Measurements from ENCODE around the gene LRP1. TPM values are rescaled to one million over a fixed set of nuclear protein-coding genes. Genes with fewer than 3 reads are reported as not detected.

Gene LRP1
- total RNA-seq, 1 experiment from 2014 or later, result 58.6 TPM

DNA sequence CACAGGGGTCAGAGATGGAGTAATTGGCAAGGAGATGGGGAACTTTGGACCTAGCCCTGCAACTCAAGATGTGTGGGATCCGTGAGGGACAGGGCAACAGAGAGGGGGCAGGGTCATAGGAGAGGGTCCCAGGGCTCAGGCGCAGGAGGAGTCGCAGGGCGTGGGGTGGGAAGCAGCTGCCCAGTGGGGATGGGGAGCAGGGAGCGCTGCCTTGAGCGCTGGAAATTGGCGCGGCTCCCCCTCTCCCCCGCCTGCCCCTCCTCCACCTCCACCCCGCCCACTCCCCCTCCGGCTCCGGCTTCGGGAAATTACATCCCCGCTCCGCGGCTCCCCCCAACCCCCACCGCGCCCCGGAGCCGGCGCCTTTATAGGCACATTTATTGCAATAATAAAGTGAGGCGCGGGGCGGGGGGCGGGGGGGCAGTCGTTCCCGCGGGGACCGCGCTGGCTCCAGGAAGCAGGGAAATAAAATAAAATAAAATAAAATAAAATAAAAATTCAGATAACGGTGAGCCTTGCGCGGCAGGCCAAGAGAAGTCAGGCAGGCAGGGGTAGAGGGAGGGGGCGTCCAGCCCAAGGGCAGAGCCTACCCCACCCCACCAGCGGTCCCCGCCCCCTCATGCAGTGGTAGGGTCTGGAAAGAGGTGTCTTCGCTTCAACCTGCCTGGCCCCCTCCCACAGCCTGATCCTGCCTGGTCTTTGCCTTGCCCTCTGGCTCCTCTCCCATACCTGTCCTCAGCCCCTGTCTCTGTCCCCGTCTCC lies 91.9 kb downstream of the LRP1 start:
- Histone ChIP-seq H3K9me3 (replicated peaks) (no peaks in the 10 kb centered on the region), H3K36me3 (no peaks in the 10 kb centered on the region), H3K4me3 (no peak overlapping the region), H3K27me3 (peaks cover 16% of the 10 kb centered on the region), H3K27ac (no peak overlapping the region), H3K4me1 (peaks cover 25% of the 10 kb centered on the region)
- DNase-seq, result no peak

DNA sequence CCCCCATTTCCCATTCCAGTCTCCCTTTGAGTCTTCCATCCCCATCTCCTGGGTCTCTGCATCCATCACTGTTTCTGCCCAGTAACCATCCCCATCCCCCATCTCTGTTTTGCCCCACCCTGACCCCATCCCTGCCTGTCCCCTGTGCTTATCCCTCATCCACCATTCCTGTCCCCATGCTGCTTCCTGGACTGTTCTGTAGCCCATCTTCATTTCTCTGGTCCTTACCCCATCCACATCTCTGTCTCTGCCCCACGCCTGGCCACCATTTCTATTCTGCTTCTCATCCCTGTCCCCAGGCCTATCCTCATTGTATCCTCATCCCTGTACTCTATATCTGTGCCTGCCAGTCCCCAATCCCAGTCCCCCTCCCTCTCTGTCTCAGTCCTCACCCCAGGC lies 92.5 kb downstream of the LRP1 start:
- Histone ChIP-seq H3K9me3 (replicated peaks) (no peaks in the 10 kb centered on the region), H3K4me3 (no peak overlapping the region), H3K36me3 (no peaks in the 10 kb centered on the region), H3K27me3 (peaks cover 16% of the 10 kb centered on the region), H3K4me1 (peaks cover 19% of the 10 kb centered on the region), H3K27ac (no peak overlapping the region)
- no peak for DNase-seq

DNA sequence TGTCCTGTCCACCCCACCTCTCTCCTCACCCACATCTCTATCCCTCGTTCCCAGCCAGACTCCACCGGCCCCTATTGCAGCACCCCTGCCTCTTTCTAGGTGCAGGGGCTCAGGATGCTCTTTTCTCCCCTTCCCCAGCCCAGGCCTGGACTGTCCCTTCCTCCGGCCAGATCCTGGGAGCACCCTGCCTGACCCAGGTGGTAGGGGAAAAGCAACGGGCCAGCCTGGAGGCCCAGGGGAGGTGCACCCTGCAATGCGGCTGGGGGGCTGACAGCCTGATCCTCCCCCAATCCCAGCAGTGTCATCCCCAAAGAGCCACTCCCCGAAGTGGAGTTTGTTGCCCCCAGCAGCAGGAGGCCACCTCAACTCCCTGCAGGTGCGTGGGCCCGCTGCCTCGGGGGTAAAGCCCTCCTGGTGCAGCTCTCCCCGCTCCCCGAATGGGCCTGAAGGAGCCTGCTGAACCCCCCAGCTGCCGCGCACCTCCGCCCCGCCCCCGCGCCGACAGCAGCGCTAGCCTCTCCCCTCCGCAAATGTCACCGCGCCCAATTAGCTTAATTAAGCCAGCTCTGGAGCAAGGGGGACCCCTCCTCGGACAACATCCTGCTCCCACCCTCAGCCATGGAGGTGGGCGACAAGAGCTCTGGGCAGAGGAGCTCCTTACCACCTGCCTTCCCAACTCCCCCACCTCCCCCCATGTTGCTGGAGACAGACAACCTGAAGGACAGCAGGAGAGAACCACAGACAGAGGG lies 93.1 kb downstream of the LRP1 start:
- no peak overlapping the region for H3K27ac ChIP-seq
- no peak for DNase-seq
- peaks cover 17% of the 10 kb centered on the region for H3K4me1 ChIP-seq
- no peak overlapping the region for H3K4me3 ChIP-seq
- no peaks in the 10 kb centered on the region for H3K36me3 ChIP-seq
- H3K9me3 ChIP-seq (replicated peaks), result no peaks in the 10 kb centered on the region
- peaks cover 16% of the 10 kb centered on the region for H3K27me3 ChIP-seq

DNA sequence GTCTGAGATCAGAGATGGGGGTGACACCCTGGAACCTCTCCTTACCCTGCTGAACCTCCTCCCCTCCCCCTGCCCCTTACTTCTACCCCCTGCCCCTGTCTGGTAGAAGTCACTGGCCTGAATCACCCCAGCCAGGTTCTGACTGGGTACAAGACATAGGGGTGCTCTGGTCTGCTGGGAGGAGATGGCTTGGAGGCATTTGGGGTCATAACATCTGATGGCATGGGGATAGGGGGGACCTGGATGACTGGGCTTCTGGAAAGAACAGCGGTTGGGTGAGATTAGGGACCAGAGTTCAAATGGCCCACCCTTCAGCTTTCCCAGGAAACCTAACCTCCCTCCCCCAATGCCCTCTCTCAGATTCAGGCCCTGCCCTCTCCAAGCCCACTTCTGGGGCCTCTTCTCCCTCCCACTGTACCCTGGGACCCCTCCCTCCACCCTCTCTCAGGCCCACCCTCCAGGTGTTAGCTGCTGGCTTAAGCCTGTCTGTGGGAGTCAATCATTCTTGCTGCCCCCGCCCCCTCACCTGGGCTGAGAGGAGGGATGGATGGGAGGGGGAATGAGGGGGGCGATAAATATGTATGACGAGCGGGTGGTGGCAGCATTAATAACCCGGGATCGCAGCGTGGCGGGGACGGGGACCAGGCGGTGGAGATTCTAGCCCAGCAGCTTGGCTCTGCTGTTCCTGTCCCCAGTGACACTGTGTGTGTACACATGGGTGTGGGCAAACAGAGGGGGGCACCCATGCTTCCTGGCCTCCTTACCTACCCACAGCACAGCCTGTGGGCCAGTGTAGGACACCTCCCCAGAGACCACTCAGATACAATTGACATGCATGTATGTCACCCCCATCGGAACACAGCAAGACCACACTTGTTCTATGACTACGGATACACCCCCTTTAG lies 94.3 kb downstream of the LRP1 start:
- H3K27me3 ChIP-seq, result peaks cover 13% of the 10 kb centered on the region
- H3K36me3 ChIP-seq, result no peaks in the 10 kb centered on the region
- H3K9me3 ChIP-seq (replicated peaks), result no peaks in the 10 kb centered on the region
- peaks cover 19% of the 10 kb centered on the region for H3K4me1 ChIP-seq
- no peak for DNase-seq
- H3K27ac ChIP-seq, result no peak overlapping the region
- H3K4me3 ChIP-seq, result no peak overlapping the region

DNA sequence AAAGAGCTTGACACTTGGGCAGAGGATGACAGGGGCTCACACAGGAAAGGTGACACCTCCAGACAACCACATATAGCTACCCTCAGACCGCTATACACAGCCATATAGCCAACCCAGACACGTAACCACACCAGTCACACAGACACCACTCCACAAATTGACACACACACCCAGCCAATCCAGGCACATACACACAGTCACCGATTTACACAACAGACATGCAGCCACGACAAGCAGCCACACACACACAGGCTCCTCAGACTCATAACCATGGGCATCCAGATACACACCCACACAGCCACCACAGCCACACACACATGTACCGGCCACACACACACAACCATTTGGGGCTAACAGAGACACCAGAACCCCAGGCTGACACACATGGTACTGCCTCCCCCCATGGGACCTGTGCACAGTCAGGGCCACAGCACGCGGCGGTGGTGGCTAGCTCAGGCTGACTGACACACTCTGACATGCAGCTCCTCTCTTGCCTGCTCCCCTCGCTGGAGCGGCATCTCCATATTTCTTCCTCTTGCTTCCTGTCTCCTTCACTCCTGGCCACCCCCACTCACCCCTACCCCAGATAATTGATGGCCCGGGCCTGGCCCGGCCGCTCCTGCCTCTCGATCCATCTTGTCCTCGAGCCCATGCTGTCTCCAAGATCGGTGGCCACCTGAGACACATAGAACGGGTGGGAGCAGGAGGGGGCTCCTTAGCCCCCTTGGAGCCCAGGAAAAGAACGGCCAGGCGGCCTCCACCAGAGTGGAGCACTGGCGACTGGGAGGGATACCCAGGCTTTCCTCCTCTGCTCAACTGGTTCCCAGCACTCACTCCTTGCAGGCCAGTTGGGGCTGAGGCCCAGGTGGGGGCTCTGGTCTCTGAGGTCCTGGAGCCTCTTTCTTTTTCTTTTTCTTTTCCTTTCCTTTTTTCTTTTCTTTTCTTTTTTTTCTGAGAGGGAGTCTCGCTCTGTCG lies 95.2 kb downstream of the LRP1 start:
- peak in 1 of 2 experiments; percentile 64 for DNase-seq
- no peak overlapping the region for H3K27ac ChIP-seq
- peaks cover 11% of the 10 kb centered on the region for H3K4me1 ChIP-seq
- H3K36me3 ChIP-seq, result no peaks in the 10 kb centered on the region
- H3K4me3 ChIP-seq, result no peak overlapping the region
- H3K27me3 ChIP-seq, result peaks cover 7% of the 10 kb centered on the region; the same call in 1 of the 2 replicates
- no peaks in the 10 kb centered on the region for H3K9me3 ChIP-seq (replicated peaks)

DNA sequence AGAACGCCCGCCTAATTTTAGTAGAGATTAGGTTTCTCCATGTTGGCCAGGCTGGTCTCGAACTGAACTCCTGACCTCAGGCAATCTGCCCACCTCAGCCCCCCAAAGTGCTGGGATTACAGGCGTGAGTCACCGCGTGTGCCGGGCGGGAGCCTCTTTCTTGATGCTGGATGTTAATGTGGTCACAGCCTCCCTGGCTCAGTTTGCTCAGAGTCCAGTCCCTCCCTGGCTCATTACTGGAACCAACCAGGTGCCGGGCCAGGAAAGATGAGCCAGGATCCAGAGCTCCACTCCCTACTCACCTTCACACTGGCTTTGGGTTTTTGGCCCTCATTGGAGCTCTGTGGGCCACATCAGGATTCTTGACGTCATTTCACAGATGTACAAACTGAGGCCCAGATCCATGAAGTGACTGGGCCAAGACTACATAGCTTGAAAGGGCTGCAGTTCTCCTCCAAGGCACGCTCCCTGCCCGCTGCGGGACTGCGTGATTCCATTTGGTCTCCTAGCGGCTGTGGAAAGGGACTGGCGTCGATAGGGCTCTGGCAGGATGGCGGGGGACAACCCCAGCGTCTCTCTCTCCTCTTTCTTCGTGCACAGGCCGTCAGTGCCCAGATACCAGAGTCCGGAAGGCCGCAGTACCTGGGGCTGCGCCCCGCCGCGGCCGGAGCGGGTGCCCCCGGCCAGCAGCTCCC lies 96.1 kb downstream of the LRP1 start:
- H3K4me3 ChIP-seq, result no peak overlapping the region
- DNase-seq, result peak in 1 of 2 experiments; percentile 56
- peaks cover 14% of the 10 kb centered on the region for H3K4me1 ChIP-seq
- H3K36me3 ChIP-seq, result no peaks in the 10 kb centered on the region
- no peaks in the 10 kb centered on the region for H3K9me3 ChIP-seq (replicated peaks)
- H3K27ac ChIP-seq, result no peak overlapping the region
- H3K27me3 ChIP-seq, result peaks cover 3% of the 10 kb centered on the region; the same call in 1 of the 2 replicates

DNA sequence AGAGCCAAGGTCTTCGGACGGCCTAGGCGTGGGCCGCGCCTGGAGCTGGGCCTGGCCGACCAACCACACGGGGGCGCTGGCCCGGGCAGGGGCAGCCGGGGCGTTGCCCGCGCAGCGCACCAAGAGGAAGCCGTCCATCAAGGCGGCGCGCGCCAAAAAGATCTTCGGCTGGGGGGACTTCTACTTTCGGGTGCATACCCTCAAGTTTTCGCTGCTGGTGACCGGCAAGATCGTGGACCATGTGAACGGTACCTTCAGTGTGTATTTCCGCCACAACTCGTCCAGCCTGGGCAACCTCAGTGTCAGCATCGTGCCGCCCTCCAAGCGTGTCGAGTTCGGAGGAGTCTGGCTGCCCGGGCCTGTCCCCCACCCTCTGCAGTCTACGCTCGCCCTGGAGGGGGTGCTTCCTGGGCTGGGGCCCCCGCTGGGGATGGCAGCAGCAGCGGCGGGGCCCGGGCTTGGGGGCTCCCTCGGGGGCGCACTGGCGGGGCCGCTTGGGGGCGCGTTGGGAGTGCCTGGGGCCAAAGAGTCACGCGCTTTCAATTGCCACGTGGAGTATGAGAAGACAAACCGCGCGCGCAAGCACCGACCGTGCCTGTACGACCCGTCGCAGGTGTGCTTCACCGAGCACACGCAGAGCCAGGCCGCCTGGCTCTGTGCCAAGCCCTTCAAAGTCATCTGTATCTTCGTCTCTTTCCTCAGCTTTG lies 96.8 kb downstream of the LRP1 start:
- Histone ChIP-seq H3K4me1 (peaks cover 14% of the 10 kb centered on the region), H3K36me3 (no peaks in the 10 kb centered on the region), H3K27me3 (no peaks in the 10 kb centered on the region), H3K9me3 (replicated peaks) (no peaks in the 10 kb centered on the region), H3K27ac (no peak overlapping the region), H3K4me3 (no peak overlapping the region)
- peak in 1 of 2 experiments; percentile 78 for DNase-seq

DNA sequence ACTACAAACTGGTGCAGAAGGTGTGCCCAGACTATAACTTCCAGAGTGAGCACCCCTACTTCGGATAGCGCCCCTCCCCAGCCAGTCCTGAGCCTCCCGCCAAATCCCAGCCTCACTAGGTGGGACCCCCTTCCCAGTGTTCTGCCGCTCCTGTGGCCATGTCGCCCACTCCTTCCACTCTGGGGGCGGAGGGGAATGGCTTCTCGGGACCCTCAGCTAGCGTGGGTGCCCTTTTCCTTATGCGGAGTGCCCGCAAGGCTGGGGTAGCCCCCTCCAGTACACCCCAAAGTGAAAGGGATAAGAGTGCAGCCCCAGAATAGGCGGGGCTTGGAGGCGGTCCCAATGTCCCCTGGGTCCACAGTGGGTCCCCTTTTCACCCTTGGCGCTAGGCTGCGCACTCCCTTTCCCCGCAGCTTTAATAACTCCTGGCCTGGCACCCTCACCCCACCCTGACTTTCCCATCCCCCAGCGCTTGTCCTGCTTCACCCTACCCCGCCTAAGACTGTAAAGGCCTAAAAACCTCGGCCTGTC lies 97.5 kb downstream of the LRP1 start:
- DNase-seq, result peak in 1 of 2 experiments; percentile 59
- Histone ChIP-seq H3K27ac (no peak overlapping the region), H3K36me3 (peaks cover 1% of the 10 kb centered on the region), H3K27me3 (no peaks in the 10 kb centered on the region), H3K4me1 (peaks cover 16% of the 10 kb centered on the region), H3K9me3 (replicated peaks) (no peaks in the 10 kb centered on the region), H3K4me3 (no peak overlapping the region)

DNA sequence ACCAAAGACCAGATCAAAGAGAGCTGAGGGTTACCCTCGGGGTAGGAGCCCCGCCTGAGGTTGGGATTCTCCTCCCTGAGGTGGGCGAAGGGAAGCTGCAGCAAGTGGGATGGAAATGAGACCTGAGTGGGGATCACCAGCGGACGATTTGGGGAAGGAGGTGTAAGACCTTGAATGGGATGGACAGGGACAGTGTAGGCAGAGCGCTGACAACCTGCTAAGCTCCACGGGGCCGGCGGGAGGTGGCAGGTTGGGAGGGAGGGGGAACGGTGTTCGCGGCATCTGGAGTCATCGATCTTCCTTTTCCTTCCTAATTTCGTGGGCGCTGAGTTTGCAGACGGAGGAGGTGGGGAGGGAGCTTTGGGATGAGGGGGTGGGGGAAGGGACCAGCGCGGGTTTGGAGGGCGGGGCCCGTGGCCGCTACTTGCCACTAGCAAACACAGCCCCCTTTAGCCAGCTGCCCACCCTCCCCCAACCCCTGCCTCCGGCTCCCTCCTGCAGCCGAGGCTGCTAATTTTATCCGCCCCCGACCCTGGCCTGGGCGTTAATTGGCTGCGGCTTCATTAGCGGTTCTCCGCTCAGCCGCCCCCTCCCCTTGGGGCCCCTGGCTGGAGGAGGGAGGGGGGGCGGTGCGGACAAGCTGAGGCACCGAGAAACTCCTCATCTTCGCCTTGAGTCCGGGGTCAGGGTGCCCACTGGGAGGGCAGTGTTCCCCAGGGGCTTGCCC lies 98.5 kb downstream of the LRP1 start:
- DNase-seq, result peak; percentile 80 to 82
- H3K27ac ChIP-seq, result no peak overlapping the region
- H3K9me3 ChIP-seq (replicated peaks), result no peaks in the 10 kb centered on the region
- H3K4me1 ChIP-seq, result peaks cover 22% of the 10 kb centered on the region
- peaks cover 11% of the 10 kb centered on the region for H3K36me3 ChIP-seq
- H3K27me3 ChIP-seq, result no peaks in the 10 kb centered on the region
- H3K4me3 ChIP-seq, result peak overlapping the region; percentile 31

DNA sequence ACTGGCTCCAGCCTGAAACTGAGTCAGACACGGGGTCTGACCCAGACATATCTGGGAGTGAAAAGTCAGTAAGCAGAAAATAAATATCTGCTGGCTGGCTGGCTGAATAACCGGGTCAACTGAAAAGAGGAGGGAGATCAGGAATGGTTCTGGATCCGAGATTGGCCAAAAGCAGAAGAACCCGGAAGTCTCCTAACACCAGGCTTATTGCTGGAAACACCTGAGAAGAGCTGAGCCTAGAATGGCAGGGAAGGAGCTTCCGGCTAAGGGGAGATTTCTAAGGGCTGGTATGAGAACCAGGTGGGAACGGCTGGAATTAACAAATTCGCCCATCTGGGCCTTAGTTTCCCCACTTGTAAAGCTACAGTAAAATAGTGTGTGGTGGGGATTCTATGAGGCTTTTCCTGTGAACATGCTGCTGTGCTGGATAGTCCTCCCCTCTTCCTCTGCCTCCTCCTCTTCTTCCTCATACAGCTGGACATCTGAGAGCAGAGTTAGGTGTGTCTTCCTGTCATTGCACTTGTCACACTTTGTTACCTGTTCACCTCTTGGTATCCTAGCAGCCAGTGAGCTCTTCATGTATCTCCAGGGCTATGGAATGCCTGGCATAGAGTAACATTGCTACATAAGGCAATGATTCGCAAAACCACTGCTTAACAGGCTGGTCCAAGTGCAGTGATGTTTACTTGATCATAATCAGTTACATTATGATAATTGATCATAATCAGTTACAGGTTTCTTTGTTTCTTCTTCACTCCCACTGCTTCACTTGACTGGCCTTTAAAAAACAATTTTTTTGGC lies 99.2 kb downstream of the LRP1 start:
- H3K9me3 ChIP-seq (replicated peaks), result no peaks in the 10 kb centered on the region
- no peak overlapping the region for H3K27ac ChIP-seq
- H3K4me1 ChIP-seq, result peaks cover 22% of the 10 kb centered on the region
- peak in 1 of 2 experiments; percentile 70 for DNase-seq
- peak overlapping the region; percentile 31 for H3K4me3 ChIP-seq
- peaks cover 19% of the 10 kb centered on the region for H3K36me3 ChIP-seq
- no peaks in the 10 kb centered on the region for H3K27me3 ChIP-seq

DNA sequence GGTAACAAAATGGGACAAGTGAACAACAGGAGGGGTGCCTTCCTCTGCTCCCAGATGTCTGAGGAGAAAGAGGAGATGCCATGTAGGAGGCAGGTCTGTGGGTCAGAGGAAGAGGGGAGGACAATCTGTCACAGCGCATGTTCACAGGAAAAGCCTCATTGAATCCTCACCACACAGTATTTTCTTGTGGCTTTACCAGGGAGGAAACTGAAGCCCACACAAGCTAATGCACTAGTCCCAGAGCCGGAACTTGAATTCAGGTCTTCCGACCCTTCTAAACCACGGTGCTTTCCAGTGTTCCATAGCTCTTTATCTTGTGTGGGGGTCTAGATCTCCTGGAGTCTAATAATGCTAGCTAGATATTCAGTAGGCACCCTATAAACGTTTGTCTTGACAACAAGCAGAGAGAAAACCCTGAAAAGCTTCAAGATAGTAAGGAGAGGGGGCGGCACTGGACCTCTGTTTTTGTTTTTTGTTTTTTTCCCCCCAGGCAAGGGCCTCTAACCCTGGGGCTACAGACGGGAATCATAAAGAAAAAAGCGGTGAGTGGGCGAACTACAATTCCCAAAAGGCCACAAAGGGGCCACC lies 100.9 kb downstream of the LRP1 start:
- peak overlapping the region; percentile 85 for H3K27ac ChIP-seq
- H3K4me1 ChIP-seq, result peaks cover 22% of the 10 kb centered on the region
- no peaks in the 10 kb centered on the region for H3K27me3 ChIP-seq
- peak in 1 of 2 experiments; percentile 81 for DNase-seq
- H3K36me3 ChIP-seq, result peaks cover 35% of the 10 kb centered on the region
- peak overlapping the region; percentile 73 for H3K4me3 ChIP-seq
- no peaks in the 10 kb centered on the region for H3K9me3 ChIP-seq (replicated peaks)
